HG02571 (cell line): Measurements from ENCODE around the gene PALM3.
"Not testable (repeated sequence)": the region's sequence is repeated elsewhere in the genome, so short reads cannot be mapped to it uniquely, and the experiment has no call there.

Experiments used
- ATAC-seq: cut with Tn5 transposase; IDR thresholded peaks from one replicate; pipeline ENCODE4 v1.9.1; 2021; ENCODE audit warnings: mild to moderate bottlenecking, moderate library complexity; ENCODE audit not compliant: unreplicated experiment

Gene PALM3

DNA sequence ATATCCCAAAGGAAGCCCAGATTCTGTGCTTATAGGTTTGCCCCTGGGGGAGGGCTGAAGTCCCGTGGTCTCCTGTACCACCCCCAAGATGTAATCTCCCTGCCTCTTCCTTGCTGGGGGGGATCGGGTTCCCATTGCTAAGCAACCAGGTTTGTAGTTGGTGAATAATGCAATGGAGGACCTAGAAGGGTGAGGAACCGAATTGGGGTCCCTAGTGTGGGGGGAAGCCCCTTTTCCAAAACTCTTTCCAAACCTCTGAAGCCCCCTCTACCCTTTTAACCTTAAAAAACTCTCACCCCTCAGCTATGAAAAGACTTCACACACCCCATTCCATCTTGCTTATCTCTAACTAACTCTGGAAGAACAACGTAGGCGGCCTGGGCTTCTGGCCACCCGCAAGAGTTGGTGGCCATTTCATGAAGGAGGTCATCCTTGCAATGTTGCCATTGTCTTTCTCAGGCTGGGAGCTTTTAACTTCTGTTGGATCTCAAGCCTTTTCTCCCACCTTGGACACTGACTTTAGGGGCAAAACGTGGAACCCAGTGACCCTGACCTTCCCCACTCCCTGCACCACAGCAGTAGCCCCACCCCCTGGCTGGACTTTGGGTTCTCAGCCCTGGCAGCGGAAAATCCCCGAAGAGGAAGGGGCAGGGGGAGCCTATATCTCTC lies 661 bp downstream of the PALM3 start:
- no peak for ATAC-seq

DNA sequence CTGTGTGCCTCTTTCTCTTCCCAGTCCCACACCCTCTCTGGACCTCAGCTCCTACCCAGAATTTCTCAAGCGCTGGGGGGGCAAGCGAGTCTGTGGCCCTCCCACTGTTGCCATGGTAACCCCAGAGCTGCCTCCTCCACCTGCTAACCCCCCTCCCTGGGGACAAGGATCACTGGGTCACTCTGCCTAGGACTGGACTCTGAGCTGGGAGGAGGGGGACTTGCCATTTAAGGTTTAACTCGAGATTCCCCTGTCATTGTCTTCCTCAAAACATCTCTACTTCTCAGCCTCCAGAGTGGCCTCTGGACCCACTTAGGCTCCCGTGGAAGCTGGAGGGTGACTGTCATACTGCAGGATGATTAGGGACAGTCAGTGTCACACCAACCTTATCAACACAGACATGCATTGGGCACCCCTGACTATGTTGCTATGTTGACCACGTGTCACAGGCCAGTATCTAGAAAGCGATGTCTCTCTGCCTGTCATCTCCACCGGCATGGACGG lies 2.2 kb downstream of the PALM3 start:
- ATAC-seq, result no peak

DNA sequence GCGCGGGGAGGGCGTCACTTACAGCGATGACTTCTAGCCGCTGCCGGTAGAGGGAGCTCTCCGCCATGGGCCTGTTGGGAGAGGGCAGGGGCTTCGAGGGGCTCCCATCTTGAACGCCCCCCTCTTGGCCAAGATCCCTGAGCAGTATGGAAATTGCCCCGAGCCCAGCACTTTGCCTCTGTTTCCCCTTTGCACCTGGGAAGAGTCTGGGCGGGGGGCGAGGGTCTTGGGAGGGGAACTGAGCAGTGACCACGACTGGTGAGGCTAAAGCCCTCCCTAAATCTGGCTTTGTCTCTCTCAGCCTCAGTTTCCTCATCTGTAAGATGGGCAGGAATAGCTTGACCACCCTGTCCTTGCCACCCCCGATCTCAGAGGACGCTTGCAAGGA lies 2.8 kb downstream of the PALM3 start:
- ATAC-seq, result no peak

DNA sequence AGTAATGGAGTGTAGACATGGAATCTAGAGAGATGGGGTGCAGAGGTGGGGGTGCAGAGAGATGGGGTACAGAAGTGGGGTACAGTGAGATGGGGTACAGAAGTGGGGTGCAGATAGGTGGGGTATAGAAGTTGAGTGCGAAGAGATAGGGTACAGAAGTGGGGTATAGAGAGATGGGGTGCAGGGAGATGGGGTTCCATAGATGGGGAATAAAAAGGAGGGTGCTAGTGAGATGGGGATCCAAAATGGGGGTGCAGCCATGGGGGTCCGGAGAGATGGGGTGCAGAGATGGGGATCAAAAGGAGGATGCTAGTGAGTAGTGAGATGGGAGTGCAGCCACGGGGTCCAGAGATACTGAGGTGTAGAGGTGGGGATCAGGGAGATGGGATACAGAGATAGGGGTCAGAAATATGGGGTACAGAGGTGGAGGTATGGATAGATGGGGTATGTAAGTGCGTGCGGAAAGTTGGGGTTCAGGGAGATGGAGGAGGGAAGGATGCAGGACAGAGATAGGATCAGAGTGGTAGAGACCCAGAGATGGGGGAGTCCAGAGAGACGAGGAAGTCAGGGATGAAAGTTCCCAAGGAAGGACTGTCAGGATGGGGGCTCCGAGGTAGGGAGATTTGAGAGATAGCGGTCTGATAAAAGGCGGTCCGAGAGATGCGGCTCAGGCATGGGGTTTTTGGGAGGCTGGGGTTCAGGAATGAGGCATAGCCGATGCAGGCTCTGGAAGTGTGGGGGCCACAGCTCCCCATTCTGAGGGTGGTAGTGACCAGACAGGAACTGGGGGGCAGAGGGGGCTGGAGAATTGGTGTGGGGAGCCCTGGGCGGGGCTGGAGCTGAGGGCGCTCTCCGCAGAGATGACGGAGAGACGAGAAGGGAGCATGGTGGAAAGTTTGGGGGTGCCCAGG lies 3.4 kb downstream of the PALM3 start:
- ATAC-seq, result no peak

DNA sequence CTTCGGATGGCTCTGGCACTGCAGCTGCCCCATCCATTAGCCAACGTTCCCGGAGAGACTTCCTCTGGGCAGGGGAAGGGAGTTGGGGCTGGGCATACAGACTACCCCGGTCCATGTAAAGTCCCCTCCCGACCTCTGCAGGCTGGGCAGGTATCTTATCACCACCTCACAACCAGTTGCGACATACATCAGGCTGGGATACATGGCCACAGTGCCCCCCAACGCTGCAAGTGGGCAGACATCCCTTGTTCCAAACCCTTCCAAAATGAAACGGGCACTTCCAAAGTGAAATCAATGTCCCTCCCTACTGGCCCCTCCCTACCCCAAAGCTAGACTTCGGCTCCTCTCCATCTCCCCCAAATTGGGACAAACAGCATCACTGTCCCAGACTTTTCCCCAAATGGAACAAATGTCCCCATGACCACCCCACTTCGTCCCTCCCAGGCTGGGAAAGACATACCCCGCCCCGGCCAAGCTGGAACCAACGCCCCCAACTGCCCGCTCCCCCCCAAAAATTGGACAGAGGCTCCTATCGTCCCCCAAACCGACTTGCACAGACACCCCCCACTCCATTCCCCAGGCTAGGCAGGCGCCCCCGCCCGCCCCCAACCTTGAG lies 5.0 kb downstream of the PALM3 start:
- no peak for ATAC-seq

DNA sequence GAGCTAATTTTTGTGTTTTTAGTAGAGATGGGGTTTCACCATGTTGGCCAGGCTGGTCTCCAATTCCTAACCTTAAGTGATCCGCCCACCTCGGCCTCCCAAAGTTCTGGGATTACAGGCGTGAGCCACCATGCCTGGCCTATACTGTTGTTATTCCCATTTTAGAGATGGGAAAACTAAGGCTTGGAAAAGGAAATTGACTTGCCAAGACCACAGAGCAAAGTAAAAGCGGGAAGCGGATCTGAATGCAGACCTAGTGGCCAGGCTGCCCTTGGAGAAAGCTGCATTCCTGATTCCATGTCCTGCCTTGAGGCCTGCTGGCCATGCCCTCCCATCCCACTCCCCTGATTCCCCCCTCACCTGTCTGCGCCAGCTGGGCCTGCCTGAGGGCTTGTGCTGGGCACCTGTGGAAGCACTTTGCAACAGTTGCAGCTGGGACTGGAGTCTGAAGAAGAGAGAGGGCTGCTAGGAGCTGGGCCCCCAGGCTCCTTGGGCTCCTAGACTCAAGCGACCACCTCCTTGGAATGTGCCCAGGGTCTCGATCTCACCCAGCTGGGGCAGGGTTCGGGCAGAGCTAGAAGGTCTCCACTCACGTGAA lies 5.7 kb downstream of the PALM3 start:
- ATAC-seq, result no peak

DNA sequence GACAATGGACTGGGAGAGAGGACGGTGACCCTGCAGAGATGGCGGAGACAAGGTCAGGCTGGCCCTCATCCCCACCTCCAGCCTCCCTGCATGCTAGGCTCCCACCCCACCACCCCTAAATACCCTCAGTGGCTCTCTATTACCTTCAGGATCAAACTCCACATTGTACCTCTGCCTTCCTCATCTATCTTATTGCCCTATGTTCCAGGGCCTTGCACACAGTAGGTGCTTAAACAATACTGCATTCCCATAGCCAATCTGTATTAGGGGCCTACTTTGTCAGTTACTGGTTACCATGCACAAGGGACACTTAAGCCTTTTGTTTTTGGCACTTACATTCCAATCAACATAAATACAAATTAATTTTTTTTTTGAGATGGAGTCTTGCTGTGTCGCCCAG lies 6.5 kb downstream of the PALM3 start:
- no peak for ATAC-seq

DNA sequence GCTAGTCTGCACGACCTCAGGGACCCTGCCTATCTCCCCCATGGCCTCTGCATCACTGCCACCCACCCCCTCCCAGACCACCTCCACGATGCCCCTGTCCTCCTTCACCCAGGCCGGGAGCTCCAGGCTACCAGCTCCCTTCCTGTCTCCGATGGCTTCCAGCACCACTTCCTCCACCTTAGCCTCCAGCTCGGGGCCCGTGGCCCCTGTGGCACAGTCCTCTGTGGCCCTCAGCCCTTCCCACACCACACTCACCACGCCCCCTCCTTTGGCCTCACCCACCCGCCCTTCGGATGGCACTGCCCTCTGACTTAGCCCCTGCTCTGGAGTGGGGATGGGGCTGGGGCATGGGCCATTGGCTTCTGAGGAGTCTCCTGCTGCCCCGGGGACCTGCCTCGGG lies 7.2 kb downstream of the PALM3 start:
- no peak for ATAC-seq

DNA sequence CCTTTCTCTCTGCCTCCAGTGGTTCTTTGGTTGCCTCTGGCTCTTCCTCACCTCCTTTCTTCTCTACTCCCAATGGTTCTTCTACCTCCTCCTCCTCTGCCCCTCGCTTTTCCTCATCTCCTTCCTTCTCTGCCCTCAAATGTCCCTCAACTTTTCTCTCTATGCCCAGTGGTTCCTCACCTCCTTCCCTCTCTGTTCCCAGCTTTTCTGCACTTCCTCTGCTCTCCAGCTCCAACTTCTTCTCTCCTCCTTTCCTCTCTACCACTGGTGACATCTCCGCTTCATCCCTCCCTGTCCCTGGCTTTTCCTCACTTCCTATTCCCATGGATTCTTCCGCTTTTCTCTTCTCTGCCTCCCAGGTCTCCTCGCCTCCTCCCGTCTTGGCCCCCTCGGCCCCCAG lies 7.8 kb downstream of the PALM3 start:
- ATAC-seq, result no peak

DNA sequence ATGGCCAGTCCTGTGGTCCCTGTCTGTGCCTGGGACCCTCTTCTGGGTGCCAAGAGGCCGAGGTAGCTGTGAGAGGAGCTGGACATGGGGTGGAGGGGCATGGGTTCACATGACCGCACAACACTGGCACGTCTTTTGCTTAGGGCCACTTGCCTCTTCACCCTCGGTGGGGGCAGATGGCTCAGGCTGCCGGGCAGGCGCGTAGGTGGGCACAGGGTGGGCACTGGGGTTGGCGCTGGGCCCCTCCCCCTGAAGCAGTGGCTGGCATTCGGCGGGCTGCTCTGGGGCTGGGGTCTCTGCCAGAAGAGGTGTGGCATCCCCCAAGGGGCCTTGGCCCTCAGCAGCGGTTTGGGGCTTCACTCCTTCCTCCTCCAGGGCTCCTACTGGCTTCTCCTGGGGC lies 8.4 kb downstream of the PALM3 start:
- no peak for ATAC-seq

DNA sequence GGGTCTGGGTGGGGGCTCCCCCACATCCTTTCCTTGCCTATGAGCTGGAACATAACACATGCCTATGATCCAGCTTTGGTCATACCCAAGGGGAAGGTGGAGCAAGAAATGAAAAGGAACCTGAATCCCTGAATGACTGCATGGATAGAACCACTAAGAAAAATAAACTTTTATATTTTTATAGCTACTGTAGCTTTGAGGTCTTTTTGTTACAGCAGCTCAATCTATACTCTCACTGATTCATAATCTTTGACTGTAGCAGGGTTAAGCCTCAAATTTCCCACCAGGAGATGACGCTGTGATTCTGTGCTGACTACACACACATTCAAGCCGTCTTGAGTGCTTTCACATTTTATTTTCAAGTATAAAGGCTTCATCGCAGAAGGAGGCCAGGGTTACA lies 8.8 kb downstream of the PALM3 start:
- no peak for ATAC-seq

DNA sequence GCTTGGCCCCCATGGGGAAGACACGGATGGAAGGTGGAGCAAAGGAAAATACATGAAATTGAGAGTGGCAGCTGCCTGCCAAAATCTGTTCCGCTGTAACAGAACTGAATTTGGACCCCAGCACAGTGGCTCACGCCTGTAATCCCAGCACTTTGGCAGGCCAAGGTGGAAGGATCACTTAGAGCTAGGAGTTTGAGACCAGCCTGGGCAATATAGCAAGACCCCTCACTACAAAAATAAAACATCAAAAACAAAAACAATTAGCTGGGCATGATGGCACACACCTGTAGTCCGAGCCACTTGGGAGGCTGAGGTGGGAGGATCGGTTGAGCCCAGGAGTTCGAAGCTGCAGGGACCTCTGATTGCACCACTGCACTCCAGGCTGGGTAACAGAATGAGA lies 9.4 kb downstream of the PALM3 start:
- ATAC-seq, result no peak

DNA sequence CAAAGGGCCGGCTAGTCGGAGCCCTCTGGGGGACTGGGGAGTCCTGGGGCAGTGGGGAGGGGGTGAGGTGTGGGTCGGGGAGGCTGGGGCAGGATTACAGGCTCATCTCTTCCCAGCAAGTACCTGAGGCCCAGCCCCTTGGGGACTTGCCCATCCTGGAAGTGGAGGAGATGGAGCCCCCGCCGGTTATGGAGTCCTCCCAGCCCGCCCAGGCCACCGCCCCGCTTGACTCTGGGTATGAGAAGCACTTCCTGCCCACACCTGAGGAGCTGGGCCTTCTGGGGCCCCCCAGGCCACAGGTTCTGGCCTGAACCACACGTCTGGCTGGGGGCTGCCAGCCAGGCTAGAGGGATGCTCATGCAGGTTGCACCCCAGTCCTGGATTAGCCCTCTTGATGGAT lies 9.9 kb downstream of the PALM3 start:
- ATAC-seq, result no peak

DNA sequence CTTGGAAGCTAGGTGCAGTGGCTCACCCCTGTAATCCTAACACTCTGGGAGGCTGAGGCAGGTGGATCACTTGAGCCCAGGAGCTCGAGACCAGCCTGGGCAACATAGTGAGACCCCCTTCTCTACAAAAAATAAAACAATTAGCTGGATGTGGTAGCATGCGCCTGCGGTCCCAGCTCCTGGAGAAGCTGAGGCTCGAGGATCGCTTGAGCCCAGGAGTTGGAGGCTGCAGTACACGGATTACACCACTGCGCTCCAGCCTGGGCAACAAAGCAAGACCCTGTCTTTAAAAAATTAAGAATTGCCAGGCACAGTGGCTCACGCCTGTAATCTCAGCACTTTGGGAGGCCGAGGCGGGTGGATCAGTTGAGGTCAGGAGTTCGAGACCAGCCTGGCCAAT lies 10.9 kb downstream of the PALM3 start:
- not testable (repeated sequence) for ATAC-seq

DNA sequence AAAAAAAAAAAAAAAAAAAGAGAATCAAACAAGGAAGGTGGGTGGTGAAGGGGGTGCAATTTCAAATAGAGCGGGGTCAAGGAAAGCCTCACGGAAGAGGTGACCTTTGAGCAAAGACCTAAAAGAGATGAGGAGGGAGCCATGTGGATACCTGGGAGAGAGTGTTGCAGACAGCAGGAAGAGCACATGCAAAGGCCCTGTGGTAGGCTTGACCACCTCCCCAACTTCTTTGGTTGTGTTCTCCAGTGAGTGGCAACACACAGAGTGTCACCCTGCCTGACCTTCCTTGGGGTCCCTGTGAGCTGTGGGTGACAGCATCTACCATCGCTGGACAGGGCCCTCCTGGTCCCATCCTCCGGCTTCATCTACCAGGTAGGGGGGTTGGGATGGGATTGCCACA lies 11.4 kb downstream of the PALM3 start:
- ATAC-seq, result no peak

DNA sequence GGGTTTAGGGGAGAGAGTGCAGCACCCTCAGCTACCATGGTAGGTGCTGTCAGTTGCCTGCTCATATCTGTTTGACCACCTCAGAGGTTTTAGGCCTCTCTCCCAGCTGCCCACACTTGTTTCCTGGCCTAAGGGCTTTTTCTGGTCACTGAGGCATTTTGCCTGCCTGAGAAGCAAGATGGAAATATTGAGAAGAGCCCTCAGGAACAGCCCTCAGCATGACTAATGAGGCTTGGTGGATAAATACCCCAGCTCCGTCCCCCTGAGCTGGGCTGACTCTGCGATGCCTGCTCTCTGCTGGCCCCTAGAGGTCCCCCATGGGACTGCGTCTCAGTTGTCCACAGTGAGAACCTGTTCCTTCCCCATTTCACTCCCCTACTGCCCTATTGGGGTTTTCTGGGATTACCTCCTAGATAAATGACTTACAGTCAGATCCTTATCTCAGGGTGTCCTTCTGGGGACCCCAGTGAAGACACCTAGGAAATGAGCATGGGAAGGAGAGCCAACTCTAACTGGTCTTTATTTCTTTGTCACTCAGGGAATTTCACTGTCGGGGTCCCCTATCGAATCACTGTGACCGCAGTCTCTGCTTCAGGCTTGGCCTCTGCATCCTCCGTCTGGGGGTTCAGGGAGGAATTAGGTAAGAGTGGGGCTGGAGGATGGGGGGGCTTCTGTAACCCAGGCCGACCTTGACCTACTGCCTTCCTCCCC lies 13.3 kb downstream of the PALM3 start:
- no peak for ATAC-seq

DNA sequence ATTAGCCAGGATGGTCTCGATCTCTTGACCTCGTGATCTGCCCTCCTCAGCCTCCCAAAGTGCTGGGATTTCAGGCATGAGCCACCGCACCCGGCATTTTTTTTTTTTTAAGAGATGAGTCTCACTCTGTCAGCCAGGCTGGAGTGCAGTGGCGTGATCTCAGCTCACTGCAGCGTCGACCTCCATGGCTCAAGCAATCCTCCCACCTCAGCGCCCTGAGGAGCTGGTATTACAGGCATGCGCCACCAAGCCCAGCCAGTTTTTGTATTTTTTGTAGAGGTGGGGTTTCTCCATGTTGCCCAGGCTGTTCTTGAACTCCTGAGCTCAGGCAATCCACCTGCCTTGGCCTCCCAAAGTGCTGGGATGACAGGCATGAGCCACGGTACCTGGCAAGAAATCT lies 14.0 kb downstream of the PALM3 start:
- ATAC-seq, result not testable (repeated sequence)

DNA sequence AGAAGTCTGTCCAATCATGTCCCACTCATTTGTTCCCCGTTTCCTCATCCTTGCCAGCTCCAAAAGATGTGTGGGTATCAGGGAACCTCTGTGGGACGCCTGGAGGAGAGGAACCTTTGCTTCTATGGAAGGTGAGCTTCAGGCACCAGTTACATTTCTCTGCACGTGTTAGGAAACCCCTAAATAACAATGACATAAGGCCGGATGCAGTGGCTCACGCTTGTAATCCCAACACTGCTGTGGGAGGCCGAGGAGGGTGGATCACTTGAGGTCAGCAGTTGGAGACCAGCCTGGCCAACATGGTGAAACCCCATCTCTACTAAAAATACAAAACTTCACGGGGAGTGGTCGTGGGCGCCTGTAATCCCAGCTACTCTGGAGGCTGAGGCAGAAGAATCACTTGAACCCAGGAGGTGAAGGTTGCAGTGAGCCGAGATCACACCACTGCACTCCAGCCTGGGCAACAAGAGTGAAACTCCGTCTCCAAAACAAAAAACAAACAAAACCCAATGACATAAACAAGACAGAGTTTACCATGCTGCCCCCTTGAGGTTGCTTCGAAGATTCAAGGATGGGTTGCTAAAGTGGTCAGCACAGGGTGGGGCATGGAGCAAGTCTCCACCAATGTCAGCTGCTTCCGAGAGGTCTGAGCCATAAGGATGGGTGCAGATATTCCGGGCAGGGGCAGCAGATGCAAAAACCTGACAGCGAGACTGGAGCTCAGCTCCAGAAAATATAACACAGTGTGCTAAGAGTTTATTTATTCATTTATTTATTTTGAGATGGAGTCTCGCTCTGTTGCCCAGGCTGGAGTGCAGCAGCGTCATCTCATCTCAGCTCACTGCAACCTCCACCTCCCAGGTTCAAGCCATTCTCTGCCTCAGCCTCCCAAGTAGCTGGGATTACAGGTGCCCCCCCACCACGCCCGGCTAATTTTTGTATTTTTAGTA lies 18.9 kb downstream of the PALM3 start:
- ATAC-seq, result not testable (repeated sequence)

DNA sequence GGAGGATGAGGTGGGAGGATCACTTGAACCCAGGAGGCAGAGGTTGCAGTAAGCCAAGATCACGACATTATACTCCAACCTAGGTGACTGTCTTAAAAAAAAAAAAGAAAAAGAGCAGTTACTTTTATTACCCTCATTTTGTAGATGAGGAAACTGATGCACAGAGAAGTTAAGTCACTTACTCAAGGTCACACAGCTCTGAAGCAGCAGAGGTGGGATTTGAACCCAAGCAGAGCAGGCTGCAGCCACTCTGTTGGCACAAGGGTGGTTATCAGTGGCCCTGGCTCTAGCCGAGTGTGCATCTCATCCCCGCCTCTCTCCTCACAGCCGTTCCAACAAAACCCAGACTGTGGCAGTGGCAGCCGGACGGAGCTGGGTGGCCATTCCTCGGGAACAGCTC lies 22.7 kb downstream of the PALM3 start:
- ATAC-seq, result no peak

DNA sequence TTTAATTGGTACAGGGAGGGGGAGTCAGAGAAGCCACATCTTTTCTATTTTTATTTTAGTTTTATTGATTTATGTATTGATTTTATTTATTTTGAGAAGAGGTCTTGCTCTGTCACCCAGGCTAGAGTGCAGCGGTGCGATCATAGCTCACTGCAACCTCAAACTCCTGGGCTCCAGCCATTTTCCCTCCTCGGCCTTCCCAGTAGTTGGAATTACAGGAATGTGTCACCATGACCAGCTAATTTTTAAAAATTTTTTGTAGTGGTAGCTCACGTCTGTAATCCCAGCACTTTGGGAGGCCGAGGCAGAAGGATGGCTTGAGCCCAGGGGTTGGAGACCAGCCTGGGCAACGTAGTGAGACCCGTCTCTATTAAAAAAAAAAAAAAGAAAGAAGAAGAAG lies 26.2 kb downstream of the PALM3 start:
- ATAC-seq, result no peak
